ENCODE results near the gene MTX2. TPM values are rescaled to one million over a fixed set of nuclear protein-coding genes. Genes with fewer than 3 reads are reported as not detected.
A peak's percentile ranks its signal among the peaks of the same experiment; 100 is the strongest.
"Not testable (repeated sequence)": the region's sequence is repeated elsewhere in the genome, so short reads cannot be mapped to it uniquely, and the experiment has no call there.

MTX2 gene
- total RNA-seq, 1 donor from 2014 or later: 24.9 TPM

- Mint-ChIP-seq H3K4me3 (no peak overlapping the region), H3K36me3 (ENCODE audit: low read depth) (peaks cover 1% of the 10 kb centered on the region), H3K9me3 (no peaks in the 10 kb centered on the region)
Measured at GRCh38 chr2:176297067-176297466, 27.8 kb downstream of the MTX2 start.

GRCh38 chr2:176297737-176298136, 28.5 kb downstream of the MTX2 start:
- no peaks in the 10 kb centered on the region for H3K4me1 Mint-ChIP-seq (ENCODE audit: low read depth)
- intact Hi-C loops (cut with micrococcal nuclease): no loop called here
- no peaks in the 10 kb centered on the region for H3K9me3 Mint-ChIP-seq
- DNase-seq (ENCODE audit: low spot score): no peak
- H3K27ac Mint-ChIP-seq: no peak overlapping the region
- H3K4me3 Mint-ChIP-seq: no peak overlapping the region
- peaks cover 1% of the 10 kb centered on the region for H3K36me3 Mint-ChIP-seq (ENCODE audit: low read depth)
- H3K27me3 Mint-ChIP-seq (ENCODE audit: insufficient read depth): no peaks in the 10 kb centered on the region

More at GRCh38 chr2:176297067-176297466, 27.8 kb downstream of the MTX2 start:
- peaks cover 6% of the 10 kb centered on the region for H3K4me1 Mint-ChIP-seq (ENCODE audit: low read depth)
- no peaks in the 10 kb centered on the region for H3K27me3 Mint-ChIP-seq (ENCODE audit: insufficient read depth)
- no peak for DNase-seq (ENCODE audit: low spot score)
- no peak overlapping the region for H3K27ac Mint-ChIP-seq
- intact Hi-C loops (cut with micrococcal nuclease): no loop called here

- H3K4me1 Mint-ChIP-seq (ENCODE audit: low read depth); H3K27me3 Mint-ChIP-seq (ENCODE audit: insufficient read depth); H3K9me3 Mint-ChIP-seq; intact Hi-C loops (cut with micrococcal nuclease); H3K27ac Mint-ChIP-seq; DNase-seq (ENCODE audit: low spot score); H3K4me3 Mint-ChIP-seq: not testable (repeated sequence)
- H3K36me3 Mint-ChIP-seq (ENCODE audit: low read depth): peaks cover 26% of the 10 kb centered on the region
Measured at GRCh38 chr2:176306020-176306419, 36.8 kb downstream of the MTX2 start.

GRCh38 chr2:176317199-176317598, 48.0 kb downstream of the MTX2 start:
- Mint-ChIP-seq H3K9me3 (no peaks in the 10 kb centered on the region), H3K4me1 (ENCODE audit: low read depth) (peaks cover 4% of the 10 kb centered on the region), H3K4me3 (no peak overlapping the region)

GRCh38 chr2:176317623-176318065, 48.4 kb downstream of the MTX2 start:
- no peak overlapping the region for H3K4me3 Mint-ChIP-seq
- no peak overlapping the region for H3K27ac Mint-ChIP-seq

More at GRCh38 chr2:176317199-176317598, 48.0 kb downstream of the MTX2 start:
- intact Hi-C loops (cut with micrococcal nuclease): no loop called here
- peaks cover 2% of the 10 kb centered on the region for H3K36me3 Mint-ChIP-seq (ENCODE audit: low read depth)
- H3K27ac Mint-ChIP-seq: peak overlapping the region; percentile 45
- no peak for DNase-seq (ENCODE audit: low spot score)
- no peaks in the 10 kb centered on the region for H3K27me3 Mint-ChIP-seq (ENCODE audit: insufficient read depth)

GRCh38 chr2:176321916-176322315, 52.7 kb downstream of the MTX2 start:
- H3K27ac Mint-ChIP-seq: no peak overlapping the region
- intact Hi-C loops (cut with micrococcal nuclease): no loop called here
- H3K4me3 Mint-ChIP-seq: no peak overlapping the region
- peaks cover 4% of the 10 kb centered on the region for H3K4me1 Mint-ChIP-seq (ENCODE audit: low read depth)
- no peaks in the 10 kb centered on the region for H3K27me3 Mint-ChIP-seq (ENCODE audit: insufficient read depth)
- H3K36me3 Mint-ChIP-seq (ENCODE audit: low read depth): no peaks in the 10 kb centered on the region
- no peak for DNase-seq (ENCODE audit: low spot score)
- H3K9me3 Mint-ChIP-seq: no peaks in the 10 kb centered on the region

More at GRCh38 chr2:176317623-176318065, 48.4 kb downstream of the MTX2 start:
- Mint-ChIP-seq H3K36me3 (ENCODE audit: low read depth) (peaks cover 2% of the 10 kb centered on the region), H3K4me1 (ENCODE audit: low read depth) (peaks cover 4% of the 10 kb centered on the region), H3K27me3 (ENCODE audit: insufficient read depth) (no peaks in the 10 kb centered on the region), H3K9me3 (no peaks in the 10 kb centered on the region)
- intact Hi-C loops (cut with micrococcal nuclease): no loop called here
- no peak for DNase-seq (ENCODE audit: low spot score)

GRCh38 chr2:176324862-176325261, 55.6 kb downstream of the MTX2 start:
- no peaks in the 10 kb centered on the region for H3K9me3 Mint-ChIP-seq

GRCh38 chr2:176325732-176326131, 56.5 kb downstream of the MTX2 start:
- DNase-seq (ENCODE audit: low spot score): no peak
- H3K9me3 Mint-ChIP-seq: no peaks in the 10 kb centered on the region
- peaks cover 6% of the 10 kb centered on the region for H3K36me3 Mint-ChIP-seq (ENCODE audit: low read depth)
- intact Hi-C loops (cut with micrococcal nuclease): no loop called here
- H3K27me3 Mint-ChIP-seq (ENCODE audit: insufficient read depth): no peaks in the 10 kb centered on the region
- H3K27ac Mint-ChIP-seq: no peak overlapping the region
- H3K4me1 Mint-ChIP-seq (ENCODE audit: low read depth): no peaks in the 10 kb centered on the region
- no peak overlapping the region for H3K4me3 Mint-ChIP-seq

More at GRCh38 chr2:176324862-176325261, 55.6 kb downstream of the MTX2 start:
- Mint-ChIP-seq H3K27ac (no peak overlapping the region), H3K4me3 (no peak overlapping the region), H3K4me1 (ENCODE audit: low read depth) (no peaks in the 10 kb centered on the region), H3K36me3 (ENCODE audit: low read depth) (peaks cover 4% of the 10 kb centered on the region), H3K27me3 (ENCODE audit: insufficient read depth) (no peaks in the 10 kb centered on the region)
- intact Hi-C loops (cut with micrococcal nuclease): no loop called here
- DNase-seq (ENCODE audit: low spot score): no peak

- H3K9me3 Mint-ChIP-seq: no peaks in the 10 kb centered on the region
- DNase-seq (ENCODE audit: low spot score): no peak
- H3K27ac Mint-ChIP-seq: no peak overlapping the region
- no peaks in the 10 kb centered on the region for H3K27me3 Mint-ChIP-seq (ENCODE audit: insufficient read depth)
- intact Hi-C loops (cut with micrococcal nuclease): no loop called here
- H3K36me3 Mint-ChIP-seq (ENCODE audit: low read depth): peaks cover 7% of the 10 kb centered on the region
- H3K4me3 Mint-ChIP-seq: no peak overlapping the region
- H3K4me1 Mint-ChIP-seq (ENCODE audit: low read depth): no peaks in the 10 kb centered on the region
Measured at GRCh38 chr2:176328149-176328548, 58.9 kb downstream of the MTX2 start.

- H3K27me3 Mint-ChIP-seq (ENCODE audit: insufficient read depth): no peaks in the 10 kb centered on the region
- no peak overlapping the region for H3K27ac Mint-ChIP-seq
- intact Hi-C loops (cut with micrococcal nuclease): no loop called here
- no peaks in the 10 kb centered on the region for H3K4me1 Mint-ChIP-seq (ENCODE audit: low read depth)
- peaks cover 7% of the 10 kb centered on the region for H3K36me3 Mint-ChIP-seq (ENCODE audit: low read depth)
- no peak for DNase-seq (ENCODE audit: low spot score)
- no peaks in the 10 kb centered on the region for H3K9me3 Mint-ChIP-seq
- H3K4me3 Mint-ChIP-seq: no peak overlapping the region
Measured at GRCh38 chr2:176330612-176331011, 61.4 kb downstream of the MTX2 start.

- no peak for DNase-seq (ENCODE audit: low spot score)
- Mint-ChIP-seq H3K27ac (no peak overlapping the region), H3K9me3 (no peaks in the 10 kb centered on the region), H3K4me3 (no peak overlapping the region), H3K4me1 (ENCODE audit: low read depth) (no peaks in the 10 kb centered on the region), H3K36me3 (ENCODE audit: low read depth) (peaks cover 7% of the 10 kb centered on the region), H3K27me3 (ENCODE audit: insufficient read depth) (no peaks in the 10 kb centered on the region)
- intact Hi-C loops (cut with micrococcal nuclease): no loop called here
Measured at GRCh38 chr2:176331646-176332045, 62.4 kb downstream of the MTX2 start.

GRCh38 chr2:176334729-176335128, 65.5 kb downstream of the MTX2 start:
- intact Hi-C loops (cut with micrococcal nuclease): no loop called here
- Mint-ChIP-seq H3K9me3 (no peaks in the 10 kb centered on the region), H3K4me3 (no peak overlapping the region), H3K27me3 (ENCODE audit: insufficient read depth) (no peaks in the 10 kb centered on the region), H3K4me1 (ENCODE audit: low read depth) (no peaks in the 10 kb centered on the region), H3K36me3 (ENCODE audit: low read depth) (peaks cover 4% of the 10 kb centered on the region), H3K27ac (no peak overlapping the region)
- DNase-seq (ENCODE audit: low spot score): no peak

GRCh38 chr2:176338395-176338794, 69.2 kb downstream of the MTX2 start:
- Mint-ChIP-seq H3K9me3 (no peaks in the 10 kb centered on the region), H3K4me1 (ENCODE audit: low read depth) (no peaks in the 10 kb centered on the region), H3K36me3 (ENCODE audit: low read depth) (no peaks in the 10 kb centered on the region), H3K4me3 (no peak overlapping the region), H3K27ac (no peak overlapping the region), H3K27me3 (ENCODE audit: insufficient read depth) (no peaks in the 10 kb centered on the region)
- DNase-seq (ENCODE audit: low spot score): no peak
- intact Hi-C loops (cut with micrococcal nuclease): no loop called here

GRCh38 chr2:176339208-176339607, 70.0 kb downstream of the MTX2 start:
- no peak for DNase-seq (ENCODE audit: low spot score)
- intact Hi-C loops (cut with micrococcal nuclease): no loop called here
- H3K4me3 Mint-ChIP-seq: no peak overlapping the region
- H3K27ac Mint-ChIP-seq: no peak overlapping the region
- H3K4me1 Mint-ChIP-seq (ENCODE audit: low read depth): no peaks in the 10 kb centered on the region
- H3K36me3 Mint-ChIP-seq (ENCODE audit: low read depth): no peaks in the 10 kb centered on the region
- H3K27me3 Mint-ChIP-seq (ENCODE audit: insufficient read depth): no peaks in the 10 kb centered on the region
- H3K9me3 Mint-ChIP-seq: no peaks in the 10 kb centered on the region
